ENCODE measurements around the gene COBL. TPM values are rescaled to one million over a fixed set of nuclear protein-coding genes. Genes with fewer than 3 reads are reported as not detected.

COBL gene
- total and polyA plus RNA-seq, 12 donors = 15.5 to 109 (median 87.8) TPM

- H3K36me3 ChIP-seq = peaks cover 0 to 3% (median 0%) of the 10 kb centered on the region in 9 donors
- peaks cover 0 to 24% (median 0%) of the 10 kb centered on the region in 9 donors for H3K4me1 ChIP-seq
- no peak overlapping the region for H3K27ac ChIP-seq
- WGBS, 2 donors = 93 to 95% methylated on average over 6 of the region's 6 CpGs
- no peak for ATAC-seq
- no peaks in the 10 kb centered on the region for H3K27me3 ChIP-seq
- no peak for TF ChIP-seq CTCF (IDR thresholded peaks at IDR 0.05)
- intact Hi-C loops (cut with DNase I) = loop anchor here in 7 of 10 donors (10.0 kb wide), 7 partner anchors 353 to 683 kb away; partner anchors contain the start of gene GRB10 (in 2 of the 7)
- no peak overlapping the region for H3K4me3 ChIP-seq
- H3K9me3 ChIP-seq = peaks cover 0 to 27% (median 13%) of the 10 kb centered on the region in 11 donors
- no peak for DNase-seq
These were observed 168.4 kb downstream of the COBL start for GRCh38 chr7:51148216-51148615.

GRCh38 chr7:51146816-51147586 lies 169.6 kb downstream of the COBL start:
- 96% methylated on average over 7 of the region's 7 CpGs for WGBS, 2 donors
- intact Hi-C loops (cut with DNase I) = loop anchor here in 7 of 10 donors (10.0 kb wide), 7 partner anchors 352 to 682 kb away; partner anchors contain the start of gene GRB10 (in 2 of the 7)

DNA sequence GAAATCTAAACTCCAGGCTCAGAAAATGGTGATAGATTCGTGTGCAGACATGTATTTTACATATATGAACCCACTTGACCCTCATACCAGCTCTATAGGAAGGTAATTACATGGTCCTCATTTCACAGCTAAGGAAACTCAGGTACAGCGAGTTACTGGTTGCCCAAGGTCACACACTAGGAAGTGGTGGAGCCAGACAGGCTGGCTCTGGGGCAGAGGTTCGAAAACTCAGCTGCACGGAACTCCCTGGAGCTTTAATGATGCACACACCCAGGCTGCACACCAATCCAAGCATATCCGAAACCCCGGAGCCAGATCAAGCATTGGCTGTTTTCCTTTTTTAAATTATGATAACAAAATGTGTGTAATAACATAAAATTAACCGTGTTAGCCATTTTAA lies 172.4 kb downstream of the COBL start:
- intact Hi-C loops (cut with DNase I) = loop anchor here in 8 of 10 donors (5.0 to 10.0 kb wide), 15 partner anchors 72 to 679 kb away; partner anchors contain the start of gene GRB10 (in 3 of the 8)
- Histone ChIP-seq H3K4me1 (peaks cover 3 to 37% (median 27%) of the 10 kb centered on the region in 9 donors), H3K4me3 (no peak overlapping the region), H3K36me3 (peaks cover 0 to 3% (median 0%) of the 10 kb centered on the region in 9 donors), H3K27me3 (no peaks in the 10 kb centered on the region), H3K9me3 (peaks cover 0 to 27% (median 13%) of the 10 kb centered on the region in 11 donors), H3K27ac (peak overlapping the region in 1 of 10 donors; percentile 11)
- no peak for DNase-seq
- ATAC-seq = peak in 1 of 8 donors; percentile 20
- no peak for TF ChIP-seq CTCF (IDR thresholded peaks at IDR 0.05)
- 57 to 69% methylated on average over 7 of the region's 7 CpGs for WGBS, 2 donors

More at GRCh38 chr7:51146816-51147586, 169.6 kb downstream of the COBL start:
- no peak overlapping the region for H3K27ac ChIP-seq
- H3K36me3 ChIP-seq = peaks cover 0 to 3% (median 0%) of the 10 kb centered on the region in 9 donors
- H3K4me3 ChIP-seq = no peak overlapping the region
- DNase-seq (no peak), ATAC-seq (no peak)
- no peaks in the 10 kb centered on the region for H3K27me3 ChIP-seq
- no peak for TF ChIP-seq CTCF (IDR thresholded peaks at IDR 0.05)
- peaks cover 0 to 27% (median 13%) of the 10 kb centered on the region in 11 donors for H3K9me3 ChIP-seq
- H3K4me1 ChIP-seq = peaks cover 0 to 23% (median under 1%) of the 10 kb centered on the region in 9 donors

DNA sequence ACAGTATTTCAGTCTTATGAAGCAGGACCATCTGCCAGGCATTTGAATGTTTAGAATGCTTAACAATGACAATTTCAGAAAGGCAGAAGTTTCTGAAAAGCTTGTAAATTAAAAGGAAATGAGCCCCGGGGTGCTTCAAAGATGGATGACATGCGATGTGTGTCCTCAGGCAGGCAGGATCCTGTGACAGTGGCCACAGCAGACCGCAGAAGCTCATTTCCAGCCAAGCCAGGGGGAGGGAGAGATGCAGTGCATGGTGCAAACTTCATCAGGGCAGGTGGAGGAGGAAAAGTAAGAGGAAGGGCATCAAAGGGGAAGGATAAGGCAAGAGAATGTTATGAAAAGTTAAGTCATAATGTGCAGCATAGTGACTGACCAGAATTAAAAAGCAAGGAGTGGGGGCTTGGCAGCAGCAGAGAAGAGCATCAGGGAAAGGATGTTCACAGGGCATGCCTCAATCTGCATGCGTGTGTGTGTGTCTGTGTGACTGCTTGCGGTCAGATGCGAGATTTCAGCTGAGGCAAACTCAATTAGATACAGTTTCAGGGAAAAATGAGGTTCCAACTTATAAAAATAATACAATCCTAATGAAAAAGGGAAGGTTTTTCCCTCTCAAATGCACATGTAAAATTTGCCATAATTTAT lies 173.7 kb downstream of the COBL start:
- intact Hi-C loops (cut with DNase I) = loop anchor here in 8 of 10 donors (5.0 to 10.0 kb wide), 15 partner anchors 71 to 678 kb away; partner anchors contain the start of gene GRB10 (in 3 of the 8)
- peaks cover 3 to 42% (median 33%) of the 10 kb centered on the region in 9 donors for H3K4me1 ChIP-seq
- WGBS, 2 donors = 66 to 74% methylated on average over 6 of the region's 6 CpGs

More for the DNA sequence above, 173.7 kb downstream of the COBL start:
- Histone ChIP-seq H3K36me3 (peaks cover 0 to 3% (median 0%) of the 10 kb centered on the region in 9 donors), H3K27me3 (no peaks in the 10 kb centered on the region), H3K4me3 (no peak overlapping the region), H3K9me3 (peaks cover 0 to 21% (median 12%) of the 10 kb centered on the region in 11 donors), H3K27ac (peak overlapping the region in 1 of 10 donors; percentile 9)
- TF ChIP-seq CTCF (IDR thresholded peaks at IDR 0.05) = no peak
- DNase-seq (no peak), ATAC-seq (no peak)

Measured in heart right ventricle (tissue), 16 donors.